ENCODE results near the gene PREX1.

PREX1 gene

DNA sequence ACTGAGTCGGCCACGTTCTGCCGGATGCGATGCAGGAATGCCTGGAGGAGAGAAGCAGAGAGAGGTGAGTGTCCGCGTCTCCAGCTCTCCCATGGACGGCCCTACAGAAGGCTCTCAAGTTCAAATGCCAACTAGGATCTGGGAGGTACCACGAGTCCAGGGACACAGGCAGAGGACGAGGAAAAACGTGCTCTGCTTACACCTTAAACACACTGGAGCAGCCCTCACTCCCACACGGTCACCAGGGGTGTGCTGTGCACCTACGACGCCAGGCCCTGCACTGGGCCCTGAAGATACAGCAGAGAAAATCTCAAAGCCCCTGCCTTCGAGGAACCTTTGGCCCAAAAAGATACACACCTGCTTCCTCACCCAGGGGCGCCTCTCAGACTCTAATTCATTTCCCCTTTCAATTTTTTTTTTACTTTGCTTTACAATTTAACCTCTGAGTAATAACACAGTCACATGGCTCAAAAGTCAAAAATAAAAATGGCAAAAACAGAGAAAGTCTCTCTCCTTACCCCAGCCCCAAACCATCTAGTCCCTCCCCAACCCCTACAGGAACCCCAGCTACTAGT is 79.9 kb downstream of the PREX1 start:
- Histone ChIP-seq H3K9me3 (ENCODE audit: control insufficient read depth, insufficient read depth, low read depth, low read length) (no peaks in the 10 kb centered on the region; the same call in 1 of the 2 replicates), H3K4me1 (ENCODE audit: control insufficient read depth, insufficient read depth, low read length) (peaks cover 29% of the 10 kb centered on the region), H3K9ac (ENCODE audit: low read length) (peak overlapping the region; percentile 16), H3K27me3 (ENCODE audit: control insufficient read depth, insufficient read depth, low read length) (no peaks in the 10 kb centered on the region), H3K36me3 (ENCODE audit: control insufficient read depth, insufficient read depth, low read length) (no peaks in the 10 kb centered on the region), H3K4me3 (ENCODE audit: low read depth, low read length) (no peak overlapping the region), H3K27ac (ENCODE audit: low read depth, low read length) (no peak overlapping the region)

DNA sequence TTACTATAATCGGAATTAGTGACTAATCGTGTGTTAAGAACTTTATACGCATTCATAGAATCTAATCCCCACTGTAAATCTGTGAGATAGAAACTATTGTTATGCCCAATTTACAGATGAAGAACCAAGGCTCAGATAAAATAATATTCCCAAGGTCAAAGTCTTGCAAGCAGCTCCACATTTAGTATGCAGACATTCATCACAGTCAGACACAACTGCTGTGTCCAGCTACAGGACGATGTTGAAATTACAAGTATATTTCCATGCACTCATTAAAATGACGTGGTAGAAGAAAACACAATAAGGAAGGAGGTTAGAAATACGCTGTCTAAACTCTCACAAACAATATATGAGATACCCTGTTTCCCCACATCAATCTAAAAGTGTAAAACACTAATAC is 82.5 kb downstream of the PREX1 start:
- H3K36me3 ChIP-seq (ENCODE audit: control insufficient read depth, insufficient read depth, low read length), result no peaks in the 10 kb centered on the region
- no peaks in the 10 kb centered on the region for H3K27me3 ChIP-seq (ENCODE audit: control insufficient read depth, insufficient read depth, low read length)

DNA sequence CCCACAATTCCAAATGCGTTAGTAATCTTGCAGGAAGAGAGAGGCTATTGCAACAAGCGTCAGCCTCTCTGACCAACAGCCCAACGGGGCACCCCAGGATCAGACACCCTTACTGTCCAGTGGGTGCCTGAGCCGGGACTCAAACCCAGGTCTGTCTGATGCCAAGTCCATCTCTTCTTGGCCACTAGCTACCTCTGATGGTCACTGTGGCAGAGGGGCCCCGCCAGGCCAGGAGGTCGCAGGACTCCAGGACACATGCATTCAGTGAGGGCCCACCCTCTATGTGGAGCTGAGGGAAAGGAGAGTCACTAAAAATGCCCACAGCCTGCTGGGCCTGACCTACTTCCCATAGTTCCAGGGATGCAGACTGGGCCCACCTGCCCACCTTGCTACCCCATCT is 83.3 kb downstream of the PREX1 start:
- Histone ChIP-seq H3K9me3 (ENCODE audit: control insufficient read depth, insufficient read depth, low read depth, low read length) (no peaks in the 10 kb centered on the region), H3K9ac (ENCODE audit: low read length) (no peak overlapping the region), H3K36me3 (ENCODE audit: control insufficient read depth, insufficient read depth, low read length) (no peaks in the 10 kb centered on the region), H3K4me1 (ENCODE audit: control insufficient read depth, insufficient read depth, low read length) (peaks cover 12% of the 10 kb centered on the region), H3K27ac (ENCODE audit: low read depth, low read length) (no peak overlapping the region), H3K27me3 (ENCODE audit: control insufficient read depth, insufficient read depth, low read length) (no peaks in the 10 kb centered on the region), H3K4me3 (ENCODE audit: low read depth, low read length) (no peak overlapping the region)

More for the DNA sequence above, 82.5 kb downstream of the PREX1 start:
- Histone ChIP-seq H3K4me3 (ENCODE audit: low read depth, low read length) (no peak overlapping the region), H3K9ac (ENCODE audit: low read length) (no peak overlapping the region), H3K4me1 (ENCODE audit: control insufficient read depth, insufficient read depth, low read length) (peaks cover 12% of the 10 kb centered on the region), H3K27ac (ENCODE audit: low read depth, low read length) (no peak overlapping the region), H3K9me3 (ENCODE audit: control insufficient read depth, insufficient read depth, low read depth, low read length) (no peaks in the 10 kb centered on the region)

DNA sequence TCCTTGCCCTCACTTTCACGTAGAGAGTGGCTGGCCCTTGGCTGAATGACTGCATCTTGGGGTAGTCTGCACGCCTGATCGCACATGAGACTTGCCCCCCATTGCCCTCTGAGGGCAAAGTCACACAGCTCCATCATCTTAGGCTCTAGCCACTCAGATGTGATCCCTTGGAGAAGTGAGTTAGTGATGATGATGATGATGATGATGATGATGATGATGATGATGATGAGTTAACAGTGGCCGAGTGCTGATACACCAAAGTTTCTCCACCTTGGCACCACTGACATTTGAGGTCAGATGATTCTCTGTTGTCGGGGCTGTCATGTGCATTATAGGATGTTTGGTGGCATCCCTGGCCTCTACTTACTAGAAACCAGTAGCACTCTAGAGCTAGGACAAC is 84.0 kb downstream of the PREX1 start:
- H3K36me3 ChIP-seq (ENCODE audit: control insufficient read depth, insufficient read depth, low read length), result no peaks in the 10 kb centered on the region
- no peak overlapping the region for H3K4me3 ChIP-seq (ENCODE audit: low read depth, low read length)
- H3K9ac ChIP-seq (ENCODE audit: low read length), result no peak overlapping the region
- H3K4me1 ChIP-seq (ENCODE audit: control insufficient read depth, insufficient read depth, low read length), result peaks cover 13% of the 10 kb centered on the region
- H3K27me3 ChIP-seq (ENCODE audit: control insufficient read depth, insufficient read depth, low read length), result no peaks in the 10 kb centered on the region
- H3K9me3 ChIP-seq (ENCODE audit: control insufficient read depth, insufficient read depth, low read depth, low read length), result no peaks in the 10 kb centered on the region
- H3K27ac ChIP-seq (ENCODE audit: low read depth, low read length), result no peak overlapping the region

DNA sequence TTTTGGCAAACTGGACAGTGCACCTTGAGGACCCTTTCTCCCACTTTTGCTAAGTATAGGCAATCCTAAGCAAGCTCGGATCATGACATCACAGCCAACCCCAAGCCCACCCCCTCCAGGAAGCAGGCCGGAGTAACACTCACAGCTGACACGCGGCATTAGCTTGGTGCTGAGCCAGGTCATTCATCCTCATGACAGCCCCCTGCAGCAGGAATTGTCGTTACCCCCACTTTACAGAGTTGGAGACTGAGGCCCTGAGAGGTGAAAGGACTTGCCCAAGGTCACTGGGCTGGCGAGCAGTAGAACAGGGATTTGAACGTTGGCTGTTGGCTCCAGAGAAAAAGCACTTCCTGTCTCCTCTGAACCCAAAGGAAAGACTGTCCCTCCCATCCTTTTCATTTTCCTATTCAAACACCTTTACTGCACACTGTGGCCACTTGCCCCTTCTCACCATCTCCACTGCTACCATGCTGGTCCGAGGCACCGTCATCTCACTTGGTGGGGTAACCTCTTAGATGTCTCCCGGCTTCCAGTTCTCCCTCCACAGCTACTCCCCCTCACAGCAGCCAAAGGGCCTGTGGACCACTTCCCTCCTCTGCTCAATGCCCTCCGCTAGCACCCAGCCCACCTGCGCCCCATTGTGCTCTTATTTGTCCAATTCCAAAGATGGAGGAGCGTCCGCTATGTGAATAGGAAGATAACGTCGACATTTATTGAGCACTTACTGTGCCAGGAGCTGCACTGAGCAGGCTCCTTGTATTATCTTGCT is 84.7 kb downstream of the PREX1 start:
- Histone ChIP-seq H3K27me3 (ENCODE audit: control insufficient read depth, insufficient read depth, low read length) (no peaks in the 10 kb centered on the region), H3K27ac (ENCODE audit: low read depth, low read length) (no peak overlapping the region), H3K4me1 (ENCODE audit: control insufficient read depth, insufficient read depth, low read length) (peaks cover 15% of the 10 kb centered on the region), H3K9me3 (ENCODE audit: control insufficient read depth, insufficient read depth, low read depth, low read length) (no peaks in the 10 kb centered on the region), H3K36me3 (ENCODE audit: control insufficient read depth, insufficient read depth, low read length) (no peaks in the 10 kb centered on the region), H3K9ac (ENCODE audit: low read length) (no peak overlapping the region), H3K4me3 (ENCODE audit: low read depth, low read length) (no peak overlapping the region)

DNA sequence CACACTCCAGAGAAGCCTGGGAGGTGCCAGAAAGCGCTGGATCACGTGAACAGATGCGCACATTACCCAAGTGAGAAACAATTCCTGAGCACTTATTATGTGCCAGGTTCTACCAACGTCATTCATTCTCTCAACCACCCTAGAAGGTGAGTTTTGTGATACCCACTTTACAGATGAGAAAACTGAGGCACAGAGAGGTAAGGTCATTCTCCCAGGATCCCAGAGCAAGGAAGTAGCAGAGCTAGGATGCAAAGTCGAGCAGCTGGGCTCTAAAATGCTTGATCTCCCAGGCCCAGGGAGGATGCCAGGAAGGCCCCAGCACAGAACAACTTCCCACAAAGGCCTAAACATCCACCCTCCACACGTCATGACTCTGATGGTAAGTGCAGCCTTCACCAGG is 85.6 kb downstream of the PREX1 start:
- Histone ChIP-seq H3K9me3 (ENCODE audit: control insufficient read depth, insufficient read depth, low read depth, low read length) (no peaks in the 10 kb centered on the region), H3K4me3 (ENCODE audit: low read depth, low read length) (no peak overlapping the region), H3K27me3 (ENCODE audit: control insufficient read depth, insufficient read depth, low read length) (no peaks in the 10 kb centered on the region), H3K4me1 (ENCODE audit: control insufficient read depth, insufficient read depth, low read length) (peaks cover 8% of the 10 kb centered on the region), H3K27ac (ENCODE audit: low read depth, low read length) (no peak overlapping the region), H3K36me3 (ENCODE audit: control insufficient read depth, insufficient read depth, low read length) (no peaks in the 10 kb centered on the region), H3K9ac (ENCODE audit: low read length) (no peak overlapping the region)

DNA sequence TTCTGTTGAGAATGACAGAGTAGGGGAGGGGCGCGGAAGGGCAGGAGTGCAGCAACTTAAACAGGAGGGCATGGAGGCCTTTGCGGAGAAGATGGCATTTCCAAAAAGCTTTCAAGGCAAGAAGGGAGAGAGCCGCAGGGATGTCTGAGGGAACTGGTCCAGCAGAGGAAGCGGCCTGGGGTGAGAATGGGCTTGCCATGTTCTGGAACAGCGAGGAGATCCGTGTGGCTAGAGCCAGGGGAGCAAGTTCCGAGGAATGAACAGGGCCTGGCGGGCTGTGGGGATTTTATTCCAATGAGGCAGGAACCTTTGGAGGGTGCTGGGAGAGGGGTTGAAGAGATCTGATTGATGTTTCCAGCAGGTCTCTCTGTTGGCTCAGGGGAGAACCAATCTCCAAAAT is 86.1 kb downstream of the PREX1 start:
- peaks cover 2% of the 10 kb centered on the region; the same call in 1 of the 2 replicates for H3K36me3 ChIP-seq (ENCODE audit: control insufficient read depth, insufficient read depth, low read length)

DNA sequence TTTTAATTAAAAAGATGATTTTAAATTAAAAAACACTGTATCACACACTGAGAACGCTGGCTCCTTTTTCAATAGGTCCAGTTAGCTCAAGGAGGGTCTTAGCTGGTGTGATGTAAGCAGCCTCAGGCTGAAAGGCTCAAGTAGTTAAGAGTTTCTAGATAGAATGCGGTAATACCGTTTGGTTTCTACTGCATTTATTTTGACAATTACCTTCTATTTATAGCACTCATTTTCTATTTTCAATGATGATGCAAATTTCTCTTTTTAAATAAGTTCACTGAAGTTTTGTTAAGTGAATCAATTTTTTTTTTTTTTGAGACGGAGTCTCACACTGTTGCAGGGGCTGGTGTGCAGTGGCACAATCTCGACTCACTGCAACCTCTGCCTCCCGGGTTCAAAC is 87.1 kb downstream of the PREX1 start:
- no peak overlapping the region for H3K9ac ChIP-seq (ENCODE audit: low read length)
- H3K27me3 ChIP-seq (ENCODE audit: control insufficient read depth, insufficient read depth, low read length), result no peaks in the 10 kb centered on the region
- H3K27ac ChIP-seq (ENCODE audit: low read depth, low read length), result no peak overlapping the region
- H3K4me1 ChIP-seq (ENCODE audit: control insufficient read depth, insufficient read depth, low read length), result 0 out of 2 replicates have a peak, but pooled peaks cover 3% of the 10 kb centered on the region
- peaks cover 3% of the 10 kb centered on the region; the same call in 1 of the 2 replicates for H3K36me3 ChIP-seq (ENCODE audit: control insufficient read depth, insufficient read depth, low read length)
- H3K4me3 ChIP-seq (ENCODE audit: low read depth, low read length), result no peak overlapping the region
- no peaks in the 10 kb centered on the region for H3K9me3 ChIP-seq (ENCODE audit: control insufficient read depth, insufficient read depth, low read depth, low read length)

More for the DNA sequence above, 86.1 kb downstream of the PREX1 start:
- Histone ChIP-seq H3K4me1 (ENCODE audit: control insufficient read depth, insufficient read depth, low read length) (0 out of 2 replicates have a peak, but pooled peaks cover 3% of the 10 kb centered on the region), H3K9ac (ENCODE audit: low read length) (no peak overlapping the region), H3K4me3 (ENCODE audit: low read depth, low read length) (no peak overlapping the region), H3K9me3 (ENCODE audit: control insufficient read depth, insufficient read depth, low read depth, low read length) (no peaks in the 10 kb centered on the region), H3K27ac (ENCODE audit: low read depth, low read length) (no peak overlapping the region), H3K27me3 (ENCODE audit: control insufficient read depth, insufficient read depth, low read length) (no peaks in the 10 kb centered on the region)

DNA sequence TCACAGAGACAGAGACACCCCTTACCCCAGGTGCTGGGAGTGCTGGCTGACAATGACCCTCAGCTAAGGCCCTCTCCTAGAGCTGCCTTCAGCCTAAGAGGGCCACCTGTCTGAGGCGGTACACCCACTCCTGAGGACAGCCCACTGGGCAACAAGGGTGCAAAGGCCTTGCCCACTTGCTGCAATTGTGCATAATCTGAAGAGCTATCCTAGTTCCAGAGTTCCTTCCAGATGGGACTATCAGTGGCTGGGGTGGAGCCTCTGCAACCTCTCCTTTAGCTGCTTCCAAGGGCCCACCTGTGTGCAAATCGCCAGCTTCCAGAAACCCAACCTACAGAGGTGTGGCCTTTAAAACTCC is 87.5 kb downstream of the PREX1 start:
- no peaks in the 10 kb centered on the region for H3K27me3 ChIP-seq (ENCODE audit: control insufficient read depth, insufficient read depth, low read length)
- 0 out of 2 replicates have a peak, but pooled peaks cover 3% of the 10 kb centered on the region for H3K4me1 ChIP-seq (ENCODE audit: control insufficient read depth, insufficient read depth, low read length)
- H3K36me3 ChIP-seq (ENCODE audit: control insufficient read depth, insufficient read depth, low read length), result peaks cover 3% of the 10 kb centered on the region; the same call in 1 of the 2 replicates

DNA sequence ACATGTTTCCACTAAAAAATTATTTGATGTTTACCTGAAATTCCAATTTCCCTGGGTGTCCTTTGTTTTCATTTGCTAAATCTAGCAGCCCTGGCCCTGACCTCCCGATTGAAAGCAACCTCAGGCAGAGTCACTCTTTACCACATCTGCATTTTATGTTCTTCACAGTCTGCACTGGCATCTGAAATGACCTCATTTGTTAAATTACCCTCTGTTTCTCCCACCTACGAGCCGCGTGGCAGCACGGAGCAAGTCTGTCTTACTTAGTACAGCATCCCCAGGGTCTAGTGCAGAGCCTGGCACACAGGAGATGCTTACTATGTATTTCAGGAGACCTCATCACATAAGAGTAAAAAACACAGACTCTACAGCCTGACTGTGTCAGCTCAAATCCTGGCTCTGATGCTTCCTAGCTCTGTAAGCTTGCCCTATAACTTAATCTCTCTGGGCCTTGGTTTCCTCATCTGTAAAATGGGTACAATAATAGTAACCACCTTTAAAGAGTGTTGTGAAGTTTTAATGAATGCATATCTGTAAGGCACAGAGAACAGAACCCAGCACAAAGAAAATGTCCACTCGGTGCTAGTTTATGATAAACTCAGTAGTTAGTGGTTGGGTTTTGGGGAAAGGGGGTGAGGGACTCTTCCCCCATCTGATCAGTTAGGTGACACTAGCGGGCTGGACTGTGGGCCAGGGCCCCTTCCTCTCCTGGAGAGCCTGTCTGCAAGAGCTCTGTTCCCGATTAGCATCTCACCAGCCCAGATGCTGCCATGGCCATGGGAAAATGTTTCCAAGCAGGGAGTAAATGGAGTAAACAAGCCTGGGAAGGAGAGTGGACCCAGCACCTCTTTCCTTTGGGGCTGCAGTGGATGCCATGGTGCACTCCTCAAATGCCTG is 88.2 kb downstream of the PREX1 start:
- H3K4me1 ChIP-seq (ENCODE audit: control insufficient read depth, insufficient read depth, low read length), result 0 out of 2 replicates have a peak, but pooled peaks cover 3% of the 10 kb centered on the region
- no peak overlapping the region for H3K9ac ChIP-seq (ENCODE audit: low read length)
- H3K27ac ChIP-seq (ENCODE audit: low read depth, low read length), result no peak overlapping the region
- no peak overlapping the region for H3K4me3 ChIP-seq (ENCODE audit: low read depth, low read length)
- no peaks in the 10 kb centered on the region for H3K27me3 ChIP-seq (ENCODE audit: control insufficient read depth, insufficient read depth, low read length)
- peaks cover 3% of the 10 kb centered on the region; the same call in 1 of the 2 replicates for H3K36me3 ChIP-seq (ENCODE audit: control insufficient read depth, insufficient read depth, low read length)
- no peaks in the 10 kb centered on the region for H3K9me3 ChIP-seq (ENCODE audit: control insufficient read depth, insufficient read depth, low read depth, low read length)

More for the DNA sequence above, 87.5 kb downstream of the PREX1 start:
- no peak overlapping the region for H3K9ac ChIP-seq (ENCODE audit: low read length)
- no peaks in the 10 kb centered on the region for H3K9me3 ChIP-seq (ENCODE audit: control insufficient read depth, insufficient read depth, low read depth, low read length)
- H3K27ac ChIP-seq (ENCODE audit: low read depth, low read length), result no peak overlapping the region
- H3K4me3 ChIP-seq (ENCODE audit: low read depth, low read length), result no peak overlapping the region
